HG03064 (cell line): ENCODE results near the gene MEF2C.

ENCODE experiments used
- ATAC-seq: cut with Tn5 transposase; IDR thresholded peaks from one replicate; pipeline ENCODE4 v1.9.1; 2021; ENCODE audit warnings: low read depth; ENCODE audit not compliant: unreplicated experiment

MEF2C gene

DNA sequence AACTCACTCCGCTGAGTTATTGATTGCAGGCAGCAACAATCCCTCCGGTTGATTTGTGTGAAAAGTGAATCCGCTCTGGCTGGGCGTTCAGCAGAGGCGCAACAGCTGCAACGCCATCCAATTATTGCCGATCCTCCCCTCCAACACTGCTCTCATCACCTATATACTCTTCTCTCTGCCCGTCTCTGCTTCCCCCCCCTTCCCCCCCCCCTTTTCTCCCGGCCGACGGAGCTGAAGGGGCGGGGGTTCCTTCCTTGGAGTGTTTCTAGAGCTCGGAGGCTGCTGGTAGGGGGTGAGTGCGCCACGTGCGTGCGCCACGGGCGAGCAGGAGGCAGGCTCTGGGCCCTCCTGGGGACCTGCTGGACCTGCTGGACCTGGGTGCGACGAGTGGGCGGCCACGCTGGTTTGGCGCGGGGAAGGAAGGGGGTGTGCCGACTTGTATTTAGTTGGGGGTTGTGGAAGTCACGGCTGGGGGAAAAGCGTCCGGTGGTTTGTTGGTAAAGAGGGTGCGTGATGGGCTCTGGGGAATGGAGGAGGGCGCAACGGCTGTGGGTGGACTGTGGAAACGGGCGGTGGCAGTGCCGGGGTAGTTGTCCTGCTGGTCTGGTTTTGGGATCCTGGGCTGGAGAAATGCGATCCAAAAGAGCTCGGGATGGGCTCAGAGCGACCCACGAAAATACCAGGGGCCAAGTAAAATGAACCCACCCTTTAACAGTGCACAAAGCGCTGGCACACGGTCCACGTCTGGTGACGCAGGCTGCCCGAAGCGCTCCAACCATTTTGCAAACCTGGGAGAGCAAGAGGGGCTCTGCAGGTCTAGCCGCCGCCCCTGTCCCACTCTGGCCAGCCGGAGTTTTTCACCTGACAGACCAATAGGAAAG is 6.4 kb upstream of the MEF2C start:
- no peak for ATAC-seq

- no peak for ATAC-seq
These were observed 5.8 kb upstream of the MEF2C start for GRCh38 chr5:88888848-88889188.

GRCh38 chr5:88888291-88888690 is 5.3 kb upstream of the MEF2C start:
- no peak for ATAC-seq

- ATAC-seq: no peak
These were observed 4.4 kb upstream of the MEF2C start for GRCh38 chr5:88887342-88887741.

- ATAC-seq: no peak
These were observed 3.9 kb upstream of the MEF2C start for GRCh38 chr5:88886746-88887341.

GRCh38 chr5:88886252-88886651 is 3.3 kb upstream of the MEF2C start:
- no peak for ATAC-seq

GRCh38 chr5:88885002-88885401 is 2.0 kb upstream of the MEF2C start:
- no peak for ATAC-seq

GRCh38 chr5:88884608-88884877 is 1.6 kb upstream of the MEF2C start:
- ATAC-seq: no peak

- no peak for ATAC-seq
These were observed 1.0 kb upstream of the MEF2C start for GRCh38 chr5:88883836-88884607.

GRCh38 chr5:88882276-88883038 is 527 bp downstream of the MEF2C start:
- ATAC-seq: no peak

GRCh38 chr5:88881571-88881971 is 1.4 kb downstream of the MEF2C start:
- ATAC-seq: no peak

- no peak for ATAC-seq
These were observed 2.8 kb downstream of the MEF2C start for GRCh38 chr5:88880201-88880600.

- no peak for ATAC-seq
These were observed 3.3 kb downstream of the MEF2C start for GRCh38 chr5:88879724-88880123.

DNA sequence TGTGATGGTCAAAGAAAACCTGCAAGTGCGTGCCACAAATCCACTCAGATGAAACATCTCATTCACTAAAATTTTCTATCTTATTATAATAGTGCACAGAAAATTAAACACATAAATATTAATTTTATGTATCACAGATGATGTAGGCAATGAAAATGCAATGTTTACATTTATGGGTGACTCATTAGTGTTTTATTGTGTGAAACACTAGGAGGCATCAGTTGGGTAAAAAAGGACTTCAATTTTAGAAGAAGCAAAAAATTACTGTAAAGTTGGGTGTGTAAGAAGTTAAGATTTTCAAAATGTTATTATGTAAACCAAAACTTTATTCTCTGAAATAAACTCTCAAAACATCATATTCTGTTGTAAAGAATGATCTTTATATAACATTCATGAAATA is 4.0 kb downstream of the MEF2C start:
- ATAC-seq: no peak

GRCh38 chr5:88877826-88878225 is 5.2 kb downstream of the MEF2C start:
- no peak for ATAC-seq

GRCh38 chr5:88876714-88877113 is 6.3 kb downstream of the MEF2C start:
- no peak for ATAC-seq

DNA sequence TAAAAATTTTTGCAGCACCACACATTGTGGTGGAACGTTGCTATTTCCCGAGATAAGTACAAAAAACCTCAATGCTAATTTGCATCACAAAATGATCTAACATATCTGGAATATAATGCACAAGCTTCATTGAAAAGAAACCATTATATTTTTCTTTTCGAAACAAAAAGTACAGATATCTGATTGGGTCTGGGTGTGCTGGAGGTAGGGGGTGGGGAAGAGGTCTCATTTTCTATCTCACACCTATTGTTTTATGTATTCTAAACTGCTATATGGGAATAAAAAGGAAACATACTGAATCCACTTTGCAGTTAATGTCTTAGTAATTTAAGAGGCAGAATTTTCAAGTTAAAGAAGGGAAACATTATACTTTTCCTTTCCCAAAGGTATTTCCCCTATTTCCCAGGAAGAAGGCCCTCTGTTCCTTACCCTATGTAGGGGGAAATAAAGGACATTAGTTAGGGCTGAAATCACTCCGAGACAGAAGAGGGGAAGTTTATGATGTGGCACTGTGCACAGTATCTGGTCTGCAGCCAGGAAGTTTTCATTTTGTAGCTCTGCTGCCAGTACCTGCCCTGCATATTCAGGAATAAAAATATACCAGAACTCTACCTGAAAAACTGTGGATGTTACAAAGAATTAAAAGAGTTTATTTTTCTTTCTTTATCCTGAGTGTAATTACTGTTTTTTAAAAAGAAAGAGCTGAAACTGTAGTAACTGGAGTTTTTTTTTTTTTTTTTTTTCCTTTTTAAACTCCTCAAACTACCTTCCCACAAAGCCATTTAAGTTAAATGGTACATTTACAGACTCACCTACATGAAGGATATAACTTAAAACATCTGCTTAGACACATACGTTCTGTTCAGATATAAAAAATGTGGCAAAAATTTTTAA is 7.4 kb downstream of the MEF2C start:
- ATAC-seq: peak; percentile 49

DNA sequence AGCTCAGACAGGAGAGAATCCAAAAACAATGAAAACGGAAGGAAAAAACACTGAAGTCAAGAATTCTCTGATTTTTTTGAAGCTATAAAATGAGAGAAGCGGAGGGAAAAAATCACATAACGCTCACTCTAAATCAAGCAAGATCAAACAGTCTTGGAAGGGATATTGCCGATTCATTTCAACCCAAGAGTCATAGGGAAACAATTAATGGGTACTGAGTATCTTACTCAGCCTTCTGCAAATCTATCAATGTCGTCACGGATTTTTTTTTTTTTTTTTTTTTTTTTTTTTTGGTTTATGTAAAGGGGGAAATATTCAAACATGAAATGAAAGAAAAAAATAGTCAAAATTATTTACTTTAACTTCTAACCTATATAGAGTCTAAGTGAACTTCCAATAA is 9.5 kb downstream of the MEF2C start:
- ATAC-seq: no peak

DNA sequence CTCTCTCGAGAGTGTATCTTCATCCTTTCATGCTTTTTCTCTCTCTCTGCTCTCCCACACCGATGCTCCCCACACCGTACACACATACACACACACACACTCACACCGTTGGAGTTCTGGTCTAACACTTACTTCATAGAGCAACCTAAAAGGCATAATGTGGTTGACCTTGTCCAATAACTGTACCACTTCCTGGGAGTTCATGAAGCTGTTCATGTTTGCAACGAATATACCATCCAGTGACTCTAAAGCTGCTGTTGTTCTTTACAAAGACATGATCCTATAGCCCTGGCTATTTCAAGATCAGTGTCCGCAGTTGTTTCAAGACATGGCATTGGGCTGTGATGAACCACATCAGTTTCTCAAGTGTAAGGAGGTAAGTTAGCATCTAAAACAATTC is 10.0 kb downstream of the MEF2C start:
- ATAC-seq: no peak

DNA sequence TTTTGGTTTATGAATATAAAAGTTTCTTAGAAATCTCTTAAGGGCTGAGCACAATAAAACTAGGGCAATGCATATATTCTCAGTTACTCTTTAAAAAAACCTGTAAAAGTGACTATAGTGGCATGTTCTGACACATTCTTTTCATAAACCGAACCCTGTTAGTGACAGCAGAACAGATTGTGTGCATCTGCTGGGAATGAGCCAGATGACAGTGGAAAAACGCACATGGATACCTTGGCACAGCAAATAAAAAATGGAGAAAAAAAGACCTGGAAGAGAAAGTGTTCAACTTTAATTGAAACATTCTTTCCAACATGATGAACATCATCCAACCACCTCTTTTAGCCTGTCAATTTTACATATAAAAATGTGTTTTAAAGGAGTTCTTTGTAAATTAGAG is 12.7 kb downstream of the MEF2C start:
- no peak for ATAC-seq
